ENCODE data around the gene RAB3GAP1.

GRCh38 chr2:135189148-135189547 is 137.1 kb downstream of the RAB3GAP1 start:
- TF ChIP-seq CTCF (conservative IDR thresholded peaks at IDR 0.05; ENCODE audit: low read depth, low read length) (no peak), EZH2 (IDR thresholded peaks at IDR 0.05; ENCODE audit: borderline replicate concordance, low read depth, low read length, poor library complexity, severe bottlenecking) (no peak)
